Hepatocyte (in vitro differentiated cells): ENCODE data around the gene HS3ST4. TPM values are rescaled to one million over a fixed set of nuclear protein-coding genes. Genes with fewer than 3 reads are reported as not detected.

Experiments used
- DNase-seq: peaks from one replicate; pipeline ENCODE4 v3.0.0-alpha.2; 2016; ENCODE audit warnings: low spot score
- H2AFZ ChIP-seq: fragments of 200-600 bp; sonication (generic); 2 replicates; pipeline ENCODE4 v1.6.0; 2016; ENCODE audit warnings: antibody characterized with exemption, mild to moderate bottlenecking
- H3K27ac ChIP-seq: fragments of 200-600 bp; sonication (generic); 2 replicates; pipeline ENCODE4 v1.5.1; 2016; ENCODE audit warnings: mild to moderate bottlenecking
- H3K27me3 ChIP-seq: fragments of 200-600 bp; sonication (generic); 2 replicates; pipeline ENCODE4 v1.6.1; 2016
- H3K36me3 ChIP-seq: fragments of 200-600 bp; sonication (generic); replicated peaks from 2 replicates; pipeline ENCODE4 v1.5.1; 2016; ENCODE audit warnings: low read depth; ENCODE audit not compliant: insufficient read depth
- H3K4me1 ChIP-seq: fragments of 200-600 bp; sonication (generic); 2 replicates; pipeline ENCODE4 v1.5.1; 2016; ENCODE audit warnings: mild to moderate bottlenecking, moderate library complexity; ENCODE audit not compliant: insufficient read depth
- H3K4me2 ChIP-seq: fragments of 200-600 bp; sonication (generic); 2 replicates; pipeline ENCODE4 v1.6.0; 2016
- H3K4me3 ChIP-seq: fragments of 200-600 bp; sonication (generic); 2 replicates; pipeline ENCODE4 v1.5.1; 2016; ENCODE audit warnings: mild to moderate bottlenecking
- H3K79me2 ChIP-seq: fragments of 200-600 bp; sonication (generic); 2 replicates; pipeline ENCODE4 v1.6.0; 2017; ENCODE audit warnings: mild to moderate bottlenecking
- H3K9me2 ChIP-seq: fragments of 200-600 bp; sonication (generic); replicated peaks from 2 replicates; pipeline ENCODE4 v1.6.0; 2017; ENCODE audit warnings: mild to moderate bottlenecking; ENCODE audit not compliant: insufficient read depth
- H3K9me3 ChIP-seq: fragments of 200-600 bp; sonication (generic); 2 replicates; pipeline ENCODE4 v1.5.1; 2016; ENCODE audit warnings: low read depth, mild to moderate bottlenecking
- H4K20me1 ChIP-seq: fragments of 200-600 bp; sonication (generic); 2 replicates; pipeline ENCODE4 v1.6.0; 2016; ENCODE audit warnings: mild to moderate bottlenecking; ENCODE audit not compliant: insufficient read depth, poor library complexity, severe bottlenecking
- EZH2 ChIP-seq: fragments of 200-600 bp; sonication (generic); IDR thresholded peaks from 2 replicates; pipeline ENCODE4 v1.6.1; 2016; ENCODE audit warnings: antibody characterized with exemption, mild to moderate bottlenecking, borderline replicate concordance
- EZH2phosphoT487 ChIP-seq: fragments of 200-600 bp; sonication (generic); IDR thresholded peaks from one replicate; pipeline ENCODE4 v1.6.1; 2018; ENCODE audit warnings: antibody characterized with exemption, mild to moderate bottlenecking, low read depth, moderate library complexity; ENCODE audit not compliant: unreplicated experiment, severe bottlenecking
- WGBS: methylation state at CpG from one replicate; pipeline ENCODE4 v1.1.6; 2016; ENCODE audit warnings: low lambda C conversion rate; ENCODE audit errors: missing lambda C conversion rate; 5-methylcytosine and 5-hydroxymethylcytosine counted together
- polyA plus RNA-seq: library from polyadenylated mRNA; unstranded; fragments of >200 nt; fragmentation: Nextera tagmentation; extraction: Ambion mirVana; gene quantifications from 2 replicates; pipeline ENCODE4 v1.2.1, GENCODE V29; 2016
- total RNA-seq: library from RNA; depleted of rRNA; stranded (reverse); fragments of >200 nt; gene quantifications from 2 replicates; pipeline ENCODE4 v1.2.3, GENCODE V29; 2014
- TF ChIP-seq, protein P1 (sequence below): fragments of 200-600 bp; sonication (generic); IDR thresholded peaks from 2 replicates; pipeline ENCODE4 v1.5.1; 2016; ENCODE audit warnings: antibody characterized with exemption, mild to moderate bottlenecking; ENCODE audit not compliant: poor library complexity

The HS3ST4 gene
- total and polyA plus RNA-seq, 2 experiments from 2014 or later, result 2.0 to 3.1 TPM

DNA sequence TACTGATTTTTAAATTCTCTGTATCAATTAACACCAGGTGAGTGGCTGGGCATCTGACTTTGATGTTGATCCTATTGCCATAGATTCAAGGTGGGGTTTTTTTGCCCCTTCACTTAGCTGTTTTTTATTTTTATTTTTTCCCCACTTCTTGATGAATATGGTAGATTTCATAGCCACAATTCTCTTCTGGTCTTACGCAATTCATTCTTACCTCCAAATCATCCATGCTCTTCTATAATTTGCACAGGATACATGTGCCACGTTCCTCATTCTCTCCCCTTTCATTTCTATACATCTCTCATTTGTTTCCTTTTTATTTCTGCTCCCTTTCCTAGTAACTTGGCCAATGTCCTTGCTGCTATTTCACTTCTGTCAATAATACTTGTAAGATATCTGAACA lies 14.9 kb upstream of the HS3ST4 start:
- H4K20me1 ChIP-seq, result no peaks in the 10 kb centered on the region

DNA sequence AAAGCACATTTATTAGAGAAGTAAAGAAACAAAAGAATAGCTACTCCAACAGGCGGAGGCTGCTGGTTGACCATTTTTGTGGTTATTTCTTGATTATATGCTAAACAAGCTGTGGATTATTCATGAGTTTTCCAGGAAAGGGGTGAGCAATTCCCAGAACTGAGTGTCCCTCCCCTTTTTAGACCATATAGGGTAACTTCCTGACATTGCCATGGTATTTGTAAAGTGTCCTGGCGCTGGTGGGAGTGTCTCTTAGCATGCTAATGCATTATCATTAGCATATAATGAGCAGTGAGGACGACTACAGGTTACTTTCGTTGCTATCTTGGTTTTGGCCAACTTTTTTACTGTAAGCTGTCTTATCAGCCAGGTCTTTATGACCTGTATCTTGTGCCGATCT lies 12.2 kb upstream of the HS3ST4 start:
- WGBS, result 45% methylated on average over 5 of the region's 5 CpGs
- no peak overlapping the region for H3K27ac ChIP-seq
- no peaks in the 10 kb centered on the region for H3K36me3 ChIP-seq
- H3K9me2 ChIP-seq, result no peaks in the 10 kb centered on the region
- no peak overlapping the region for H2AFZ ChIP-seq
- no peak for DNase-seq
- no peaks in the 10 kb centered on the region for H3K4me1 ChIP-seq
- H4K20me1 ChIP-seq, result no peaks in the 10 kb centered on the region
- no peak overlapping the region for H3K4me3 ChIP-seq
- no peaks in the 10 kb centered on the region for H3K9me3 ChIP-seq
- no peak overlapping the region for H3K4me2 ChIP-seq
- no peaks in the 10 kb centered on the region for H3K79me2 ChIP-seq
- no peak for TF ChIP-seq EZH2
- TF ChIP-seq EZH2phosphoT487, result no peak
- TF ChIP-seq, protein P1, sequence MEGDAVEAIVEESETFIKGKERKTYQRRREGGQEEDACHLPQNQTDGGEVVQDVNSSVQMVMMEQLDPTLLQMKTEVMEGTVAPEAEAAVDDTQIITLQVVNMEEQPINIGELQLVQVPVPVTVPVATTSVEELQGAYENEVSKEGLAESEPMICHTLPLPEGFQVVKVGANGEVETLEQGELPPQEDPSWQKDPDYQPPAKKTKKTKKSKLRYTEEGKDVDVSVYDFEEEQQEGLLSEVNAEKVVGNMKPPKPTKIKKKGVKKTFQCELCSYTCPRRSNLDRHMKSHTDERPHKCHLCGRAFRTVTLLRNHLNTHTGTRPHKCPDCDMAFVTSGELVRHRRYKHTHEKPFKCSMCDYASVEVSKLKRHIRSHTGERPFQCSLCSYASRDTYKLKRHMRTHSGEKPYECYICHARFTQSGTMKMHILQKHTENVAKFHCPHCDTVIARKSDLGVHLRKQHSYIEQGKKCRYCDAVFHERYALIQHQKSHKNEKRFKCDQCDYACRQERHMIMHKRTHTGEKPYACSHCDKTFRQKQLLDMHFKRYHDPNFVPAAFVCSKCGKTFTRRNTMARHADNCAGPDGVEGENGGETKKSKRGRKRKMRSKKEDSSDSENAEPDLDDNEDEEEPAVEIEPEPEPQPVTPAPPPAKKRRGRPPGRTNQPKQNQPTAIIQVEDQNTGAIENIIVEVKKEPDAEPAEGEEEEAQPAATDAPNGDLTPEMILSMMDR, result no peak
- H3K27me3 ChIP-seq, result no peaks in the 10 kb centered on the region

More for the DNA sequence above, 14.9 kb upstream of the HS3ST4 start:
- no peaks in the 10 kb centered on the region for H3K9me3 ChIP-seq
- H2AFZ ChIP-seq, result no peak overlapping the region
- no peak overlapping the region for H3K4me2 ChIP-seq
- H3K4me3 ChIP-seq, result no peak overlapping the region
- no peak overlapping the region for H3K27ac ChIP-seq
- TF ChIP-seq, protein P1, result no peak
- TF ChIP-seq EZH2 (no peak), EZH2phosphoT487 (no peak)
- H3K4me1 ChIP-seq, result no peaks in the 10 kb centered on the region
- no peaks in the 10 kb centered on the region for H3K9me2 ChIP-seq
- H3K27me3 ChIP-seq, result no peaks in the 10 kb centered on the region
- no peaks in the 10 kb centered on the region for H3K79me2 ChIP-seq
- 89% methylated on average over 2 of the region's 2 CpGs for WGBS
- no peaks in the 10 kb centered on the region for H3K36me3 ChIP-seq
- DNase-seq, result no peak

DNA sequence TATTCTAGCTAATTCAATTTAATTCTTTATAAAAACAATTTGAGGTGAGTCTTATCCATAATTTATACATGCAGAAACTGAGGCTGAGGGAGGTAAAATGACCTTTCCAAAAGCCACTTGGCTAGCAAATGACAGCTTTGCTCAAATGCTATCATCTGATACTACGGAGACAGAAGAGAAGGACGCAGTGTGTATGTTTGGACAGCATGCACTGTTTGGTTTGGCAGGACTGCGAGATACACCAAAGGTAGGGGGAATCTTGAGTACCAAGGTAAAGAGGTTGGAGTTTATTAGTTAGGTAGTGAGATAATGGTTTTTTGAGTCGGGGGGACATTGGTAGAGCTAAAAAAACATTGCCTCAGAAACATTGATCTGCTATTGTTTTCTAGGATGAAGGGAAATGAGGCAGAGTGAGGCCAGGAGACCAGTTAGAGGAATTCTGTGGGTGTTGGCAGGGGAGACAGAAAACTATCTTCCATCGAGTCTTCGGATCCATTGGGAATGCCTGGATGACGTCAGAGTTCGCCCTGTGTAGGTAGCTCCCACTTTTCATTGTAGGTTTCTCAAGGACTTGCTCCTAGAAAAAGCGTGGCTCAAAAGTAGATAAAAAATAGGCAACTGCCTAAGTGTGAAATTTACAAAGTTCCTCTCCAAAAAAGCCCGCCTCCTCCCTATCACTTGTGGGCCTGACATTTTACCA lies 2.5 kb upstream of the HS3ST4 start:
- Histone ChIP-seq H3K9me2 (no peaks in the 10 kb centered on the region), H3K4me3 (no peak overlapping the region), H3K79me2 (no peaks in the 10 kb centered on the region), H3K4me2 (no peak overlapping the region), H3K4me1 (peaks cover 17% of the 10 kb centered on the region), H4K20me1 (no peaks in the 10 kb centered on the region), H3K36me3 (no peaks in the 10 kb centered on the region), H3K9me3 (no peaks in the 10 kb centered on the region), H2AFZ (no peak overlapping the region), H3K27me3 (peaks cover 45% of the 10 kb centered on the region), H3K27ac (no peak overlapping the region)
- DNase-seq, result no peak
- WGBS, result 82% methylated on average over 10 of the region's 10 CpGs
- TF ChIP-seq, protein P1, result no peak
- TF ChIP-seq EZH2 (no peak), EZH2phosphoT487 (no peak)
